ENCODE results near the gene CYB561D2.

Gene CYB561D2

DNA sequence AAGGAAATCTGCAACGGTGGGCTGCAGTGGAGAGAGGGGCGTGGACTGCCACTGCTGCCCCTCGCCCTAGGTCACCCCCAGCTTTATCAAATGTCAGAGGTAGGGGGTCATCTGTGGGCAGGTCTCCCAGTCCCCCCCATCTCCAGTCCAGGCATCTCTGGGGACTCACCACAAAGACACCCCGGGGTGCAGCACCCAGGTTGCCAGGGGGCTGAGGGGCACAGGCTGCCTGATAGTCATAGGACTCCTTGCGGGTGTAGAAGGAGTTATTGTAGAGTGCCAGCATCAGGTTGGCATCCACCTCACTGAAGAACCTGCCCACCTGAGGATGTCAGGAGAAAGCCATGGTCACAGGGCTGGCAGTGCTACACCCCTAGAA is 15.2 kb downstream of the CYB561D2 start:
- peak overlapping the region; percentile 71 for H3K27ac ChIP-seq
- no peaks in the 10 kb centered on the region for H3K36me3 ChIP-seq (ENCODE audit: control insufficient read depth, insufficient read depth, low read length)
- TF ChIP-seq, protein P1, sequence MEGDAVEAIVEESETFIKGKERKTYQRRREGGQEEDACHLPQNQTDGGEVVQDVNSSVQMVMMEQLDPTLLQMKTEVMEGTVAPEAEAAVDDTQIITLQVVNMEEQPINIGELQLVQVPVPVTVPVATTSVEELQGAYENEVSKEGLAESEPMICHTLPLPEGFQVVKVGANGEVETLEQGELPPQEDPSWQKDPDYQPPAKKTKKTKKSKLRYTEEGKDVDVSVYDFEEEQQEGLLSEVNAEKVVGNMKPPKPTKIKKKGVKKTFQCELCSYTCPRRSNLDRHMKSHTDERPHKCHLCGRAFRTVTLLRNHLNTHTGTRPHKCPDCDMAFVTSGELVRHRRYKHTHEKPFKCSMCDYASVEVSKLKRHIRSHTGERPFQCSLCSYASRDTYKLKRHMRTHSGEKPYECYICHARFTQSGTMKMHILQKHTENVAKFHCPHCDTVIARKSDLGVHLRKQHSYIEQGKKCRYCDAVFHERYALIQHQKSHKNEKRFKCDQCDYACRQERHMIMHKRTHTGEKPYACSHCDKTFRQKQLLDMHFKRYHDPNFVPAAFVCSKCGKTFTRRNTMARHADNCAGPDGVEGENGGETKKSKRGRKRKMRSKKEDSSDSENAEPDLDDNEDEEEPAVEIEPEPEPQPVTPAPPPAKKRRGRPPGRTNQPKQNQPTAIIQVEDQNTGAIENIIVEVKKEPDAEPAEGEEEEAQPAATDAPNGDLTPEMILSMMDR (IDR thresholded peaks at IDR 0.05) = no peak
- H3K27me3 ChIP-seq (ENCODE audit: control insufficient read depth, insufficient read depth, low read length) = no peaks in the 10 kb centered on the region
- peaks cover 6% of the 10 kb centered on the region for H3K4me1 ChIP-seq
- H3K79me2 ChIP-seq = no peaks in the 10 kb centered on the region
- H3K4me2 ChIP-seq (ENCODE audit: low read length) = peak overlapping the region; percentile 89
- H2AFZ ChIP-seq = peak overlapping the region; percentile 94
- H3K9ac ChIP-seq = no peak overlapping the region
- H3K4me3 ChIP-seq (ENCODE audit: low read depth, low read length) = no peak overlapping the region
- H3K9me3 ChIP-seq (ENCODE audit: control insufficient read depth, low read length) = no peaks in the 10 kb centered on the region

DNA sequence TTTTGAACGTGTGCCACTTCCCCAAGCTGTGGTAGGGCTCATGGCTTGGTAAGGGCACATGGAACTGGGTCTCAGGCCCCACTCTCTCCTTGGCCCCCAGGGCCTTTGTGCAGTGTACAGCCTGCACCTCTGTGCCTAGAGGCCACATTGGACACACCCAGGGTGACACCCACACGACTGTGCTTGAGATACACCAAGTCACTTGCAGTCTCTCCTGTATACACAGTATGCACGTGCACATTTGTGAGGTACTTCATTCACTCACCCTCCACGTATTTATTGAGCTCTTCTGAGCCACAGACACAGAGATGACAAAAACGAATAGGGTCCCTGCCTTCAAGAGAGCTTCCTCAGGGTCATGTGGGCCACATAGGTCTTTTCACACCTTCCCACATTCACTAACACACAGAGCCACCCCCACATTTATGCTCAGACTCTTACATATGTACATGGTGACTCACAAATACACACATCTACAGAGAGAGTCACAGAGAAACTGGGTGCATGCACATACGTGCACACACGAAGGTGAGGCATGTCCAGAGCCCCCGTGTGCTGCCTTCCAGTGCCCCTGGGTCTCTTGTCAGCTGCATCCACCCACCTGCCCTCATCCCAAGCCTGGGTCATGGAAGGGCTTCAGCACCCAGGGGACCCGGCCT is 18.5 kb downstream of the CYB561D2 start:
- Histone ChIP-seq H3K4me3 (ENCODE audit: low read depth, low read length) (no peak overlapping the region), H3K9me3 (ENCODE audit: control insufficient read depth, low read length) (no peaks in the 10 kb centered on the region), H3K27ac (no peak overlapping the region), H3K79me2 (no peaks in the 10 kb centered on the region), H3K9ac (no peak overlapping the region), H3K36me3 (ENCODE audit: control insufficient read depth, insufficient read depth, low read length) (no peaks in the 10 kb centered on the region), H2AFZ (no peak overlapping the region), H3K27me3 (ENCODE audit: control insufficient read depth, insufficient read depth, low read length) (no peaks in the 10 kb centered on the region), H3K4me2 (ENCODE audit: low read length) (no peak overlapping the region), H3K4me1 (peaks cover 6% of the 10 kb centered on the region)
- TF ChIP-seq, protein P1 (IDR thresholded peaks at IDR 0.05) = no peak

DNA sequence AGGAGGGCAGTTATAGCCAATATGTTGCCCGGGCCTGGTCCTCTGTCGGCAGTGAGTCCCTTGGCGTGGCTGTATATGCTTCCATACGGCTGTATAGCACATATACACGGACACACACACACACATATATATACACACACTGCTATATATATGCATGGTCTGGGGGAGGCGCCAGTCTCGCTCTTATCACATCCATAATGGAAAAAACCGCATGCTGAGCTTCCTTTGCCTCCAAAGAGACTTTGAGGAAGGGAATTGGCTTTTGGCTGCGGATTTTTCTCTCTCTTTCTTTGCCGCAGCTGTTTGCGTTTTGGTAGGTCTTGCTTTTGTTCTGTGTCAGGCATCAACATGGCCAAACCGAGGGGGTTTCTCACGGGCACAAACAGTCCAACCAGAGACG is 19.9 kb downstream of the CYB561D2 start:
- Histone ChIP-seq H3K9ac (no peak overlapping the region), H3K27me3 (ENCODE audit: control insufficient read depth, insufficient read depth, low read length) (no peaks in the 10 kb centered on the region), H2AFZ (no peak overlapping the region), H3K4me2 (ENCODE audit: low read length) (no peak overlapping the region), H3K4me3 (ENCODE audit: low read depth, low read length) (no peak overlapping the region), H3K9me3 (ENCODE audit: control insufficient read depth, low read length) (no peaks in the 10 kb centered on the region), H3K27ac (no peak overlapping the region), H3K4me1 (peaks cover 3% of the 10 kb centered on the region), H3K36me3 (ENCODE audit: control insufficient read depth, insufficient read depth, low read length) (no peaks in the 10 kb centered on the region), H3K79me2 (no peaks in the 10 kb centered on the region)
- TF ChIP-seq, protein P1 (IDR thresholded peaks at IDR 0.05) = no peak

DNA sequence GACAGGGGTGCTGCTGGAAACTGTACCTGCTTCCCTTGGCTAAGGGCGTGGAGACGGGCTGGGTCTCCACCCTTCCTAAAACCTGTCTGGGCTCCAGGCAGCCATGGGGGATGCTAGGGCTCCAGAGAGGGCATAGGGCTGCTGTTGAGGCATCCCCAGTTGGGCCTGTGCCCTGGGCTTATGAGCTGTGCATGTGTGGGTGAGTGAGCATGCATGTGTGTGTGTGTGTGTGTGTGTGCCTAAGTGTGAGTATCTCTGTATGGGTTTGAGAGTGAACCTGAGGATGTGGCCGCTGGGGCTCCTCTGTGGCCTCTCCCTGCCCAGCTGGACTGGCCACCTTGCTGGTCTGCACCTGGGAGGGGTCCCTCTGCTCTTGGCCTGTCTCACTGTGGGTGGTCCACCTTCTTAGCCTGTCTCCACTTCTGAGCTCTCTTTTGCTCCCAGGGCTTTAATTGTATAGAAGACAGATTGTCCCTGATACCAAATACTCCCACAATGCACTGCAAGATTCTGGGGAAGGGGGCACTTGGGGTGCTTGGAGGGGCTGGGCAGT is 20.5 kb downstream of the CYB561D2 start:
- H3K27ac ChIP-seq = no peak overlapping the region
- TF ChIP-seq, protein P1 (IDR thresholded peaks at IDR 0.05) = no peak

DNA sequence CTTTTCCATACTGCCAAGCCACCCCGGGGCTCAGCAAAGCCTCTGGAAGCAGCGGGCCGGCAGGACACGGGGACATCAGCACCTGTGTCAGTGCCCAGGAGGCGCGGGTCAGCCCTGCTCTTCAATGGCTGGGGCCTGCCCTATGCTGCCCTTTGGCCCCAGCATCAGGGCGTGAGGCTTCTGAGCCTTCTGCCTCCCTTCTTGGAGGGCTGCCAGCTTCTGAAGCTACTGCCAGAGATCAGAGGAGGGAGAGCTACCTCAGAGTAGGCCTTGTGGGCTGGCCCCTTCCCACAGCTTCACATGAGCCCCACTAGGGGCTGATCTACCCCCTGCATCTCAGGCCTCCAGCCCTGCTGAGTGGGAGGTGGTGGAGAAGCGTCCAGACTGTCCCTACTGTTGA is 21.7 kb downstream of the CYB561D2 start:
- H3K9me3 ChIP-seq (ENCODE audit: control insufficient read depth, low read length) = no peaks in the 10 kb centered on the region
- no peaks in the 10 kb centered on the region for H3K36me3 ChIP-seq (ENCODE audit: control insufficient read depth, insufficient read depth, low read length)
- no peak overlapping the region for H2AFZ ChIP-seq
- no peak overlapping the region for H3K4me2 ChIP-seq (ENCODE audit: low read length)
- TF ChIP-seq, protein P1 (IDR thresholded peaks at IDR 0.05) = no peak
- no peak overlapping the region for H3K4me3 ChIP-seq (ENCODE audit: low read depth, low read length)
- H3K79me2 ChIP-seq = no peaks in the 10 kb centered on the region
- no peak overlapping the region for H3K9ac ChIP-seq
- H3K27me3 ChIP-seq (ENCODE audit: control insufficient read depth, insufficient read depth, low read length) = no peaks in the 10 kb centered on the region
- no peak overlapping the region for H3K27ac ChIP-seq
- H3K4me1 ChIP-seq = no peaks in the 10 kb centered on the region

More for the DNA sequence above, 20.5 kb downstream of the CYB561D2 start:
- no peak overlapping the region for H3K4me2 ChIP-seq (ENCODE audit: low read length)
- no peak overlapping the region for H3K9ac ChIP-seq
- no peaks in the 10 kb centered on the region for H3K9me3 ChIP-seq (ENCODE audit: control insufficient read depth, low read length)
- H2AFZ ChIP-seq = no peak overlapping the region
- no peaks in the 10 kb centered on the region for H3K27me3 ChIP-seq (ENCODE audit: control insufficient read depth, insufficient read depth, low read length)
- no peaks in the 10 kb centered on the region for H3K4me1 ChIP-seq
- H3K79me2 ChIP-seq = no peaks in the 10 kb centered on the region
- H3K36me3 ChIP-seq (ENCODE audit: control insufficient read depth, insufficient read depth, low read length) = no peaks in the 10 kb centered on the region
- H3K4me3 ChIP-seq (ENCODE audit: low read depth, low read length) = no peak overlapping the region
